ENCODE results near the gene E2F1.
A peak's percentile ranks its signal among the peaks of the same experiment; 100 is the strongest.

Gene E2F1

DNA sequence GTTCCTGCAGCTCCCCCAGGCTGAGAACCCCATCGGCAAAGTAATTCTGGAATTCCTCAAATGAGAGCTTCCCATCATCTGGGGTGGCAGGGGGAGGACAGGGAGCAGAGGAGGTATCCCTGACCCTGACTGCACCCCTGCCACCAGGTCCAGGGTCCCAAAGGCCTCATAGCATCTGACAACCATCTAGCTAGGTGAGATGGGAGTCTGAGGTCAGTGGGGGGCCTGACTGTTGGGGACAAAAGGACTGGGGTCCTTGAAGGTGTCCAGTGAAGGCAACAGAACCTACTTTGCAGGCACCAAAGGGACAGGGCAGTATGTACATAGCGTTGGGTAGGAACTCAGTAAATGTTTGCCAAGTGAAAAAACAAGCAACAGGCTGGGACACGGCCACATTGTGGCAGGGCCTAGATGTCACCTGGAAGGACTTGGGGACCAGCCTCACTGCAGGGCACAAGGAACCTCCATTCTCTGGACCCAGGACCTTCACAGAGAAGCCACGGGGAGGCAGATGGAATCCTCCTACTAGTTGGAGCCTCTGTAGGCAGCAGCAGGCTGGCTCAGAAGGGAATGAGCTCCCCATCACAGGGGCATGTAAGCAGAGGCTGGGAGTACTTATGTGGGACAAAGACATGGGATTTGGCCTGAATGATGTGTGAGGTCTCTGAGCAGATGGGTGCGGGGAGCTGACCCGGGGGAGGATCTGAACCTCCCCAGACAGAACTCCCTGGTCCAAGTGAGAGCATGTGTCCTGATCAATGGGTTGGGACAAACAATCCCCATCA is 15.3 kb downstream of the E2F1 start:
- DNase-seq = no peak

DNA sequence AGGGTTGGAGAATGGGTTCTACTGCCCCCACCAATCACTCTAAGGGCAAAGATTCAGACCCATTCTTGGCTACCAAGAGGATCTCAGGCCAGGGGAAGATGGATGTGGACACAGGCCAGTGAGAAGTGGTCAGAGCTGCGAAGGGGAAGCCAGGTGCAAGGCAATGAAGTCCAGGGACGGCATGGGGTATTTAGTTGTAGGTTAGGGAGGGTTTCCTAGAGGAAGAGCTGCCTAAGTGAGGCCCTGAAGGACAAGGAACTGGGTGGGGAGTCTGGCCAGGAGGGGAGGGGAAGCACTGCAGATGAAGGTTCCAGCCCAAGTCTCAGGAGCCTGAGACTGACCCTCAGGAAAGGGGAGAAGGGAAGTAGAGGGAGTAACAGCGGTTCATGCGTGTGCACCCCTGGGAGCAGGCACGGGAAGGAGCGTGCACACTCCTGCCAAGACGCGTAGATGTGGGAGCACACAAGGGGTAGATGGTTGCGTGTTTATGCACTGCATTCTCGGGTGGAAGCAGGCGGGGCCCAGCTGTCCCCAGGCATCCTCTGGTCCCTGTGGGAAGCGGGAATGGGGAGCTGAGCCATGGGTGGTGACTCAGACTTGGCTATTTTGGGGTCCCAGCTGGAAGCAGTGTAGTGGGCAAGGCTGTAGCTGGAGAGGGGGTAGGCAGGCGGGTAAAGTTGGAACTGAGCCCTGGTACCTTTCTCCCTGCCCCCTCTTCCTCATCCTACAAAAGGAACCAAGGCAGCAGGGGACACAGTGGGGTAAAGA is 16.1 kb downstream of the E2F1 start:
- DNase-seq = no peak

DNA sequence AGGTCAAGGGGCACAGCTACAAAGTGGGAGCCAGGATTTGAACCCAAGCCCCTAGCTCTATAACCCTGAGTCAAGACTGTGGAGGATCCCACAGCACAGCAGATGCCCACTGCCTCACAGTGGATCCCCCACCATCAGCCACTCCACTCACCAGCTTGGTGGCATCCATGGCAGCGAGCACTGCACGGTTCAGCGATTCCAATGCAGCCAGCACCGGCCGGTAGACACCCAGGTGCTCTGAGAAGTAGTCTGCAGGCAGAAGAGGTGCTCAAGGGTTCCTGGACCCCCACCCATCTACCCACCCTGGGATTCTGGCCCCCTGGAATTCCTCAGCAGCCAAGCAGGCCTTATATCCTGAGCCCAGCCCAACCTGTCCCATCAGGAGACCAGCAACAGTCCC is 17.0 kb downstream of the E2F1 start:
- DNase-seq = no peak

DNA sequence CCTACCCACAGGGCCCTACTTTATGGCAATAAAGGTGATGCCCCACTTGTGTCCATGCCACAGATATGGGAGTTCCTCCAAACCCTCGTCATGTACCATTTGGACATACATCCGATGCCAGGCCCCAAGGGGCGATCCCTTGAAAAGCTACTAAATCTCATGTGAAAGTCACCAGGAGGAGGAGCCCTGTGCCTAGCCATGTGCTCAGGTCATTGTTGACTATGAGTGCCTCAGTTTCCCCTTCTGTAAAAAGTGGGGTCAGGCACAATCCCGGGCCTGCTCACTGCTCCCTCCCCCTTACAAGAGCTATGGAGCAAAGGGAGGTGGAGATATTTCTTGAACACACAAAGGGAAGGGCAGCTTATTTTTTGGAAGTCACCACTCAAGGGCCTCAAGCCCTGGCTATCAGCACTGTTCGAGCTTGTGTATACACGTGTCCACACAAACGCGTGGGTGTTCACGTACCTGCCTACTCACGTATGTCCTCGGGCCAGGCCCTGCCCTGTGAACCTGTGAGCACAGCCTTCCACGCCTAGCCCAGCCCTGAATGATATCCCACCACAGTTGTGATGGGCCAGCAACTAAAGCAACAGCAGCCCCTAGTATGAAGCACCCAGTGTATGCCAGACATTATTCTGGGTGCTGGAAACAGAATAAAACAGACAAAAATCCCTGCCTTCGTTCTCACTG is 17.6 kb downstream of the E2F1 start:
- no peak for DNase-seq

DNA sequence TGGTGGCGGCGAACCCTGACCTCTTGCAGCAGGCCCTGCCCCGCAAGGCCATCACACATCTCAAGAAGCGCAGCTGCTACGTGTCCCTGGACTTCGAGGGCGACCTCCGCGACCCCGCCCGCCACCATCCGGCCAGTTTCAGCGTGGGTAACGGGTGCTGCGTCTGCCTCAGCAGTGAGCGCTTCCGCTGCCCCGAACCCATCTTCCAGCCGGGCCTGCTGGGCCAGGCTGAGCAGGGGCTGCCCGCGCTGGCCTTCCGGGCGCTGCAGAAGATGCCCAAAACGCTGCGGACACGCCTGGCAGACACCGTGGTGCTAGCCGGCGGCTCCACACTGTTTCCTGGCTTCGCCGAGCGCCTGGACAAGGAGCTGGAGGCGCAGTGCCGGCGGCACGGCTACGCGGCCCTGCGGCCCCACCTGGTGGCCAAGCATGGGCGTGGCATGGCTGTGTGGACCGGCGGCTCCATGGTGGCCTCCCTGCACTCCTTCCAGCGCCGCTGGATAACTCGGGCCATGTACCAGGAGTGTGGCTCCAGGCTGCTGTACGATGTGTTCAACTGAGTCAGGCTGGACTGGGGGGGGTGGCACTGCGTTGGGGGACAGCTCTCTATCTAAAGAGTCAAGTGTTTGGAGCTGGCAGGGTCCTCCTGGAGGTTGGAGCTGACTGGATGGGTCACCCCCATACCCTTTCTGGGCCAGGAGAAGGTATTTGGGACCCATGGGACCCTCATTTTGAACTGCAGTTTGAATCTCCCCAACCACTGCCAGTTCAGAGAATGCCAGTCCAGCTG is 18.3 kb downstream of the E2F1 start:
- DNase-seq = peak; percentile 69

DNA sequence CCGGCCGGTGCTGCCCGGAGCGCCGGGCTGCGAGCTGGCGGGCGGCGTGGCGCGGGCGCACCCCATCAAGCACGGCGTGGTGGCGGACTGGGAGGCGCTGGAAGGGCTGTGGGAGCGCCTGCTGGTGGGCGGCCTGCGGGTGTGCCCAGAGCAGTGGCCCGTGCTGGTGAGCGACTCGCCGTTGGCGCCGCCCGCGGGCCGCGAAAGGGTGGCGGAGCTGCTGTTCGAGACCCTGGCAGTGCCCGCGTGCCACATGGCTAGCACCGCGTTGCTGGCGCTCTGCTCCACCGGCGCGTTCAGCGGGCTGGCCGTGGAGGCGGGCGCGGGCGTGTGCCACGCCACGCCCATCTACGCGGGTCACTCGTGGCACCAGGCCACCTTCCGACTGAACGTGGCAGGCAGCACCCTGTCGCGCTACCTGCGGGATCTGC is 18.9 kb downstream of the E2F1 start:
- DNase-seq = no peak

DNA sequence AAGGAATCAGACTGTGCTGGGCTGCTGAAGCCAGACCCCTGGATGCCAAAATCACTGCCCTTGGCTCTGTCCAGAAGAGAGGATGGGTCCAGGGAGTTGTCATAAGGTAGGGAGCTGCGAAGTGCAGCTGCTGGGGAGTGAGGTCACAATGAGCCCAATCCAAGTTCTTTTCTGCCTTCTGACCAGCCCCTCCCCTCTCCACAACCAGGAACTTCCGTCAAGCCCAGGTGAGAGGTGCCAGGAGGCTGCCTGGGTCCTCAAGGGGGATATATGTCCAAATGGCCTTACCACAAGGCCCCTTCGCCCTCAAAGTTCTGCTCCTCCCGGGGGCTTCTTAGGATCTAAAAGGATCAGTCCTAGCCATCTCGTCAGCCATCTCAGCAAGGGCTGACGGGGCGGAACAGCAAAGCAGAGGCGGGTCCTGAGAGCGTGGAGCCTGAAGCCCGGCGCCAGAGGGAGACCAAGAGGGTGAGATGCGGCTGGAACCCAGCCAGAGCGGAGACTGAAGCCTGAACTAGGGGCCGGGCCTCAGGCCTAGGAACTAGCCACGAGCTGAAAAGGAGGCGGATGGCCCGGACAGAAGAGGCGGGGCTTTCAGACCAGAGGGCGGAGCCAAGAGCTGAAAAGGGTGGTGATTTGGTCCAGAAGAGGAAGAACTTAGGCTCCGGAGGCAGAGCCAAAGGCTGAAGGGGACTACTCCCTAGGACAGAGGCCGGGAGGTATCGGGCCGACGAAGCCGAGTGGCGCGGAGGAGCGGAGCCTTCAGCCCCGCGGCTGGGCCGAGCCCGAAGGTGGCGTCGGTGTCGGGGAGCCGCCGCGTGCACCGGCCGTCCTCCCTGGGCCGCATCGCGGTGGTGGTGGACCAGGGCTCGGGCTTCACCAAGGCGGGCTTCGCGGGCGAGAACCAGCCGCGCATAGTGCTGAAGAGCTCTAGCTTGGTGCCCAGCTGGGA is 19.6 kb downstream of the E2F1 start, which contains the start of gene ACTL10:
Gene ACTL10, plus strand, starts transcription at position 651 of the 952 bp plus-strand sequence. CDS start 555 bp downstream, outside the sequence.
- peak; percentile 59 for DNase-seq

DNA sequence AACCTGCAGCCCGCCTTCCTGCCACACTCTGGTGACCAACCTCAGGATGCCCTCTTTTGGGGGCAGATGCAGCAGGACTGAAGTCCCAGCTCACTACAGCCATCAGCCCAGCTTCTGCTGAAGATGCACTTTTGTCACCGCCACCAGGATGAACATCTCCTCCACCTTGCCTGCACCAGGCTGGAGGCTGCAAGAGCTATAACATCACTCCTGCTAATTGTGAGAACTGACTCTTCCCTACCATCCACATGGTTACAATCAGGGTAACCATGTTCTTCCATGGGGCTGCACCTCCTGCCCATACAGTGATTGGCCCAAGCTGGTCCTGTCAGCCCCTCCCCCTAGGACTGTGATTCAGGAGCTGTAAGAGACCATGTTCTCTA is 21.4 kb downstream of the E2F1 start:
- no peak for DNase-seq

DNA sequence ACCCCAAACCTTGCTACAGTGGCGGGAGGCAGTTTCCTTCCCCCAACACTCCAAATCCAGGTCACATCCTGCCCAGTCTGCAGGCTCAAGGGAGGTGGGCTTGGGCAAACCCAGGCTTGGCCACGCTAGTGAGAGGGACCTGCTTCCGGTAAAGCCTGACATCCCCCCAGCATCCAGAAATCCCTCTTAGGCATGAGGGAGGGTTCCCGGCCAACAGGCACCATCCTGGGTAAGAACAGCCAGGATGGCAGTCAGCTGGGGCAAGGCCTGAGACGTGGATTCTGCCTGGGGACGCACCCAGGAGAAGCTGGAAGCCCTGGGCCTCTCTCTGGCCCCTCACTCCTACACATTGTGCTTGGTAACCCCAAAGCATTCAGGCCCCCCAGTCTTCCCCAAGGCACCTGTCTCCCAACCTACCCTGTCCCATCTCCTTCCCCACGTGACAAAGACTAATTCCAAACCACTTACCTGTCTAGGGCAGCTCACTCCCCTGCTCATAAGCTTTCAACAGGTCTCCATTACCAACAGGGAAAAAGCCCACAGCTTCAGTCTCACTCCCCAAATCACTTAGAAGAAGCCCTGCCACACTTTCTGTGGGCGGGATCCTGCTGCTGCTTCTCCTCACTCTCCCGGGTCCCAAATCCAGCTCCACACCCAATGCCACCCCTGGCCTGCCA is 22.0 kb downstream of the E2F1 start:
- DNase-seq = no peak

DNA sequence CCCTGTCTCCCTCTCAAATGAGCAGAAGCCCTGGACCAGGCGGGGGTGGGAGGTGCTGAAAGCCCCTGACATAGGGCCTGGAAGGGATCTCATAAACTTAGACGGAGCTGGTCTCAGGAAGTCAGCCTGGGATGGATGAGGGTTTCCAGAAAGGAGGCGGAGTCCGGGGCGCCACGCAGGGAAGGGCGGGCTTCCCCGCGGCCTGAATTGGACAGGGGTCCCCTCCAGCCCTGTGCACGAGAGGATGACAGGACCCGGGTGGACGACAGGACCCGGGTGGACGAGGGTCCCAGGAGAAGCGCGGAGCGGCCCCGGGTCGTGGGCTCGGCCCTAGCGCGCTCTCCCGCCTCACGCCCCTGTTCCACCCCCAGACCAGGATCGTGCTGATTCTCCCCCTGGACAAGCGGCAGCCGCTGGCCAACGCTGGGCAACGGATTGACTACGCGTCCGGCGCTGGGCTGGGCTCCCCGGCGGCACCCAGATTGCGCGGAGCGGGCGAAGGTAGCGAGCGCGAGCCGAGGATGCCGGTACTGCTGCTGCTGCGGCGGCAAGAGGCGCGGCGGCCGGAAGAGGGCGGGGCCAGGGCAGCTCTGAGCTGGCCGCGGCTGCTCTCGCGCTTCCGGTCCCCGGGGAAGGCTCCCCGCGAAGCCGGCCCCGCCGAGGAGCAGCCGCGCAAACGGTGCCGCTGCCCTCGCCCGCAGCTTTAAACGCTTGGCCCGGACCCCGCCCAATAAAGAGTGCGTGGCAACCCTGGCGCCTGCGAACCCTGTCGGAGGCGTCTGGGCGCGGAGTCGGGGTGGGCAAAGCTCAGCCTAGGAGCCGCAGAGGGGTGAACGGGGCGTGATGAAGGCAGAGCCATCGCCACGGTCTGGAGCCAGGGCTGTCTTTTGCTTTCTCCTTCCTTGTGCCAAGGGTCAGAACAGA is 22.8 kb downstream of the E2F1 start:
- peak; percentile 65 for DNase-seq

DNA sequence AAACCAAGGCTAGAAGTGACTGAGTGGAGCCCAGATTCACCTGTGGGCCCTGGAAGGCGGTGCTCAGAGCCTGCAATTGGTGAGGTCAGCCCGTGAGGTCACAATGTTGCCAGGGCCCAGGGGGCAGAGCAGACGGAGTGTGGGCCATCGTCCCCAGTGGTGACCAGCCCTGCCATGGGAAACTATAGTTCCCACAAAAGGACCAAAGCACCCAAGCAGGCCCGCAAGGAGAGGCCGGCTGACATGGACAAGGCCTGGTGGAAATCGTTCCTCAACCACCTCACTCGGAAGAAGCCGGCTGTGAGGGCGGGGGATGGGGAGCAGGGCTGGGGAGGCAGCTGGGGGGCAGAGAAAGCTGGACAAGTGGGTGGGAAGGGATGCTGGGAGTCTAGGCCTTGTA is 24.0 kb downstream of the E2F1 start, which contains the start of gene C20orf144:
Gene C20orf144, plus strand, starts transcription at position 156 of the 400 bp plus-strand sequence. Its CDS starts 19 bp downstream, at position 175.
- no peak for DNase-seq

DNA sequence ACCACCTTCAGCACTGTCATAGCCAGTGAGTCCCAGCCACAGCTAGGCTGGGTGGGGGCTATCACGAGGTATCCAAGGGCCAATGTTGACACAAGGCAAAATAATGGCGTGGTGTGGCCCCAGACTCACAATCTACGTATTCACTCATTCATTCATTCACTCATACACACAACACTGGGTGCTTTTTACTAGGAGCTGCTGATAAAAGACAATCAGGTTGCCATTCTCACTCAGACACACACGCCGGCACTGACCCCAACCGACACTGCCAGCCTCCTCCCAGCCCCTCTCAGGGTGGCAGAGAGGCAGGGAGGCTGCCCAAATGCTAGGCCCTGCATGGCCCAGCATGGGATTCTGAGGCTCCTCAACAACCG is 25.5 kb downstream of the E2F1 start:
- no peak for DNase-seq

DNA sequence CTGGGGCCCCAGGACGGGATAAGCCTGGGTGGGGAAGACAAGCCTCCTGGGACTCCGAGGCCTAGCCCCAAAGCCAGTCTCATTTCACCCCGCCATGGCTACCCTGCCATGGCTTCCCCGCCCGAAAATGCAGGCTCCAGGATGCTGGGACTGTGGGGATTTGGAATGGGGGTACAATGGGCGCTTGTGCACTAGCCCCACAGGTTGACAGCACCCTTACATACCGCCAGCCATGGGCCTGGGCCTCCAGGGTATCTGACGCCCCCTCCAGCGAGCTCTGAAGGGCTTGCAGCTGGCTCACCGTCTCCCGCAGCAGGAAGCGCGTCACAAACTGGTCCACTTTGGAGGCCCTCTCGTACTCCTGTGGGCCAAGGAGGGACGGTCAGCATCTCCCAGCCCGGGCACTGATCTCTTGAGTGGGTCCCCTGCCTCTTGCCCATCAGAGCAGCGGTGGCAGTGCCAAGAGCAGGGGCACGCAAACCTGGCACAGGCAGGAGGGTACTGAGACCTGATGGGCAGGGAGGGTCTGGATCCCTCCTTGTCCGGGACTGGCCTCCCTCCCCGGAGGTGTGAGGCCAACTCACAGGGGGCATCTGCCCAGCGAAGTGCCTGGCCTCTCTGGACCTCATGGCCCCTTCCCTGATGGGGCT is 26.0 kb downstream of the E2F1 start:
- DNase-seq = no peak

DNA sequence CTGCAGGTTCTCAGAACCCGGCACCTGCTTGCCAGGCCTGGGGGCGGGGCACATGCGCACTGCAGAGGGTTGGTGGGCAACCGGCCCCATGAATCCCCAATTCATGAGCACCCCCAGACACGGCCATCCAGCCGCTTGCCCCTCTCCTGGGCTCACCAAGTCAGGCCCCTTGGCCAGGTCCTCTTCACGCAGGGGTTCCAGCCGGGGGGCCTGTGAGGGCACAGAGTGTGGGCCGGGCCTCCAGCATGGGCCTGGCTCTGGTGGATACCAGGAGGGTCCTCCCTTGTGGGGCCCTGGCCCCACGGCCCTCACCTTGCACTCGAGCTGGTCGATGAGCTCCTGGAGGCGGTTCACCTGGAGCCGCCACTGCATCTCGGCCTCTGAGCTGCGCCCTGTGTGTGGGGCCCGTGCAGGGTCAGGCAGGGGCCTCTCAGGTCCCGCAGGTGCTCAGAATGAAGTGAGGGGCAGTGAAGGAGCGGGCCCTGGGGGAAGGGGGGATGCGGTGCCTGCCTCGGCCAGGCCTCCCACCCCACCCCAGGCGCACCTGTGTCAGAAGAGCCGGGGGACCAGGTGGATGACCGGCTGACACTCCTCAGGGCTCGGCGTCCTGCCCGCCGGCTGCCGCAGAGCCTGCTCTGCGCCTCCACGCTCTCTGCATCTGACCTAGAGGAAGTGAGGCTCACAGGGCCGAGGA is 26.7 kb downstream of the E2F1 start:
- no peak for DNase-seq

DNA sequence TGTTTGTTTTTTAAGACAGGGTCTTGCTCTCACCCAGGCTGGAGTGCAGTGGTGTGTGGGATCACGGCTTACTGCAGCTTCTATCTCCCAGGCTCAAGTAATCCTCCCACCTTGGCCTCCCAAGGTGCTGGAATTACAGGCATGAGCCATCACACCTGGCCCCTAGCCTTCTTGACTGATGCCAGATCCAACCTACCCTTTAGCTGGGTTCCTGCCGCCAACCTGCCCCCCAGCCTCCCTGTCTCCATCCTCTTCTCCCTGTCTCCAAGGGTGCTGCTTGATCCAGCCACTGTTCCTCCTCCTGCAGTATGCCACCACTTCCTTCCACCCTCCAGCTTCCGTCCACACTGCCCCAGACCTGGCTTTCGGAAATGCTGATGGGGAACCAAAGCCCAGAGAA is 27.3 kb downstream of the E2F1 start:
- DNase-seq = no peak

DNA sequence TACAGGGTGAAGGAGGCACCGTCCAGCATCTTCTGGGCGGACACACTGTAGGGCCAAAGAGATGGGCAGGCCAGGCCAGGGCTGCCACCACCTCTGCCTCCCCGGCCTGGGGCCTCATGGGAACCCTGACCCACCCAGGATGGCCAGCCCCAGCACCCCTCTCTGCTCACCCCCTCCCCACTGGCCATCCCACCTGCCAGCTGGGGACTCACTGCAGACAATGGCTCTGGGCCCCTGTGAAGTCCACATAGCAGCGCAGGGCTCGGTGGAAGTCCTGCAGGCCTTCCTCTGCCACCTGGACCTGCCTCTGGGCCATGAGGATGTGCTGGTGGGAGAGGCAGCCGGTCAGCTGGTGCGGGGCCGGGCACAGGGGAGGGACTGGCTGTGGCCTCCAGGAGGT is 27.7 kb downstream of the E2F1 start:
- DNase-seq = no peak

DNA sequence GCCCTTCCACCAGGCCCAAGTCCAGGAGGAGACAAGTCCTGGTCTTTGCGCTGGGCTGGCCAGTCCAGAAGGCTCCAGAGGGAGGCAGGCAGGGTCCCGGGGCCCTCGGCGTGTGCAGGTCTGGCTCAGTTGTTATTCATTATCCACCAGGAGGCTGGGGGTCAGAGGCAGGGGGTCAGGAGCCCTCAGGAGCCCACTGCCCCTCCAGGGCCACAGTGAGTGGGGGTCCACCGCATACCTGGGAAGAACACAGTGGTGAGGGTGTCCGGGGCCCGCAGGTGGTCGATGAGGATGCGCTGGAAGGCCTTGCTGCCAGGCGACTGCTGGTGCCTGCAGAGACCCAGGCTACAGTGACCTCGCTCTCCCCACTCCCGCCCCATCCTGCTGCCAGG is 28.5 kb downstream of the E2F1 start:
- DNase-seq = no peak

Measured in activated CD4-positive, alpha-beta T cell treated with anti-CD3 and anti-CD28 coated beads for 1 hour (primary cell).